Neural progenitor cell (in vitro differentiated cells): ENCODE data around the gene ADCY5.

Experiments
- EZH2 ChIP-seq: fragments of 200-600 bp; sonication (generic); IDR thresholded peaks from 2 replicates; pipeline ENCODE4 v1.6.1; 2017; ENCODE audit warnings: antibody characterized with exemption, mild to moderate bottlenecking, moderate library complexity
- TF ChIP-seq, protein P1 (sequence below): fragments of 200-600 bp; sonication (generic); IDR thresholded peaks from 2 replicates; pipeline ENCODE4 v1.5.1; 2017; ENCODE audit warnings: antibody characterized with exemption, mild to moderate bottlenecking

DNA sequence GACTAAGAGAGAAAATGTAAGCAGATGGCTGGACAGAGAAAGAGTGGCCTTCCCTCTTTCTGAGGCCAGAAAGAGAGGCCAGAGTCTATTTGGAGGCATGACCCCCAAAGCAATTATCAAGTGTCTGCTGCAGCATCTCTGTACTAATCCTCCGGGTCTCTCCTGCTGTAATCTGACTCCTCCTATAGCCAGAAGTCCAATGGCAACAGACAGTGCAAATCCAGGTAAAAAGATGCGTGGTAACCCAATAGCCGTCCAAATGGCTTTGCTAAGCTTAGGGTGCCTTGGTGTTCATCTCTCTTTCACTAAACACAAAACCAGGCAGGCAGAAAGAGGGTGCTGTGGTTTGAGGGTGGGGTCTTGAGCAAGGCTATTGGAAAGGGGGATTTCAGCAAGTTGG, 91.6 kb downstream of the ADCY5 start:
- TF ChIP-seq EZH2, result no peak
- TF ChIP-seq, protein P1, sequence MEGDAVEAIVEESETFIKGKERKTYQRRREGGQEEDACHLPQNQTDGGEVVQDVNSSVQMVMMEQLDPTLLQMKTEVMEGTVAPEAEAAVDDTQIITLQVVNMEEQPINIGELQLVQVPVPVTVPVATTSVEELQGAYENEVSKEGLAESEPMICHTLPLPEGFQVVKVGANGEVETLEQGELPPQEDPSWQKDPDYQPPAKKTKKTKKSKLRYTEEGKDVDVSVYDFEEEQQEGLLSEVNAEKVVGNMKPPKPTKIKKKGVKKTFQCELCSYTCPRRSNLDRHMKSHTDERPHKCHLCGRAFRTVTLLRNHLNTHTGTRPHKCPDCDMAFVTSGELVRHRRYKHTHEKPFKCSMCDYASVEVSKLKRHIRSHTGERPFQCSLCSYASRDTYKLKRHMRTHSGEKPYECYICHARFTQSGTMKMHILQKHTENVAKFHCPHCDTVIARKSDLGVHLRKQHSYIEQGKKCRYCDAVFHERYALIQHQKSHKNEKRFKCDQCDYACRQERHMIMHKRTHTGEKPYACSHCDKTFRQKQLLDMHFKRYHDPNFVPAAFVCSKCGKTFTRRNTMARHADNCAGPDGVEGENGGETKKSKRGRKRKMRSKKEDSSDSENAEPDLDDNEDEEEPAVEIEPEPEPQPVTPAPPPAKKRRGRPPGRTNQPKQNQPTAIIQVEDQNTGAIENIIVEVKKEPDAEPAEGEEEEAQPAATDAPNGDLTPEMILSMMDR, result no peak
